K562 (cell line): Measurements from ENCODE around the gene OR51V1. TPM values are rescaled to one million over a fixed set of nuclear protein-coding genes. Genes with fewer than 3 reads are reported as not detected.

Source experiments
- FOXA3 ChIP-seq, 2 experiments: fragments of 450-650 bp in 1 of 2; sonication (generic) in 1 of 2; formaldehyde crosslinking; IDR thresholded peaks in 1 of 2; conservative IDR thresholded peaks in 1 of 2; 2 replicates each; pipeline versions ENCODE4 v1.4.0 to v1.8.0; 2020 to 2022; ENCODE audit warnings: mild to moderate bottlenecking in 2 of 2, missing genetic modification reagents in 1 of 2
- NBN ChIP-seq: fragments of 450-650 bp; IDR thresholded peaks from 2 replicates; pipeline ENCODE4 v1.6.1; 2016; ENCODE audit warnings: low read depth, mild to moderate bottlenecking
- POLR2G ChIP-seq: fragments of 200-400 bp; formaldehyde crosslinking; IDR thresholded peaks from 2 replicates; pipeline ENCODE4 v1.6.1; 2017; ENCODE audit warnings: low read depth, mild to moderate bottlenecking, antibody characterized with exemption, low read length, moderate library complexity
- PRPF4 ChIP-seq: fragments of 200-400 bp; formaldehyde crosslinking; IDR thresholded peaks from one replicate; pipeline ENCODE4 v1.6.1; 2017; ENCODE audit warnings: low read length, low read depth, mild to moderate bottlenecking; ENCODE audit not compliant: insufficient read depth, poor library complexity, severe bottlenecking
- PTRF ChIP-seq: fragments of 450-650 bp; IDR thresholded peaks from 2 replicates; pipeline ENCODE4 v1.6.1; 2016; ENCODE audit warnings: mild to moderate bottlenecking, missing genetic modification characterization, missing compliant biosample characterization
- TFAM ChIP-seq: fragments of 250-450 bp; sonication (Bioruptor Pico); conservative IDR thresholded peaks from 2 replicates; pipeline ENCODE4 v1.5.0; 2021; ENCODE audit warnings: mild to moderate bottlenecking, moderate library complexity
- U2AF1 ChIP-seq: fragments of 200-400 bp; formaldehyde crosslinking; optimal IDR thresholded peaks from 2 replicates; pipeline ENCODE3; 2017; ENCODE audit warnings: mild to moderate bottlenecking, low read depth, low read length, moderate library complexity
- ZBTB26 ChIP-seq: fragments of 450-650 bp; formaldehyde crosslinking; IDR thresholded peaks from 2 replicates; pipeline ENCODE4 v1.4.0; 2022; ENCODE audit warnings: missing genetic modification characterization
- ZBTB33 ChIP-seq: sonication (generic); formaldehyde crosslinking; IDR thresholded peaks from 2 replicates; pipeline ENCODE4 v1.8.1; 2023; ENCODE audit warnings: mild to moderate bottlenecking, missing genetic modification reagents
- ZNF436 ChIP-seq: fragments of 250-450, 450-650 bp; sonication (Bioruptor Pico); formaldehyde crosslinking; IDR thresholded peaks from 2 replicates; pipeline ENCODE4 v1.7.0; 2020; ENCODE audit warnings: mild to moderate bottlenecking
- polyA plus RNA-seq, 8 experiments: library from polyadenylated mRNA; depleted of rRNA in 4 of 8; stranded (reverse) in 5 of 8; unstranded in 3 of 8; fragments of >200 nt; fragmentation: Nextera tagmentation in 2 of 8; fragmentation: Illumina TruSeq in 1 of 8; extraction: Ambion mirVana in 2 of 8; extraction: Trizol in 1 of 8; gene quantifications; 2 replicates each; pipeline versions ENCODE4 v1.2.1 to v1.2.3, GENCODE V29; 2011 to 2014; ENCODE audit warnings: inconsistent platforms in 1 of 8, missing spikeins in 1 of 8
- total RNA-seq, 7 experiments: library from RNA; depleted of rRNA in 6 of 7; stranded (reverse); fragments of >200 nt in 6 of 7; fragmentation: Illumina TruSeq in 2 of 7; extraction: Trizol in 2 of 7; gene quantifications; 2 replicates each; pipeline versions ENCODE4 v1.2.1 to v1.2.3, GENCODE V29; 2011 to 2021; ENCODE audit warnings: low replicate concordance in 1 of 7

The OR51V1 gene
- total and polyA plus RNA-seq, 9 of the 15 experiments (the other 6 are each of a cell fraction or from before 2014, with no cell fraction given): not detected

- TF ChIP-seq ZBTB26 (CRISPR knock-in tag) (no peak), U2AF1 (no peak), POLR2G (no peak), FOXA3 (CRISPR knock-in tag; conservative IDR thresholded peaks at IDR 0.05 in 1 of 2, IDR thresholded peaks at IDR 0.05 in 1 of 2) (peak in 1 of 2 experiments; percentile 50; a peak in 1 of 4 replicates), ZBTB33 (no peak), PRPF4 (no peak), ZNF436 (CRISPR knock-in tag) (no peak), TFAM (no peak), PTRF (tag) (no peak), NBN (peak; percentile 91)
These were observed 48.7 kb downstream of the OR51V1 start (continued) for GRCh38 chr11:5151713-5152153.

Other genes with a start within 250 kb of the OR51V1 start
Only the 7 nearest of the 20 such genes appear.
- gene OR52A5, start 62.3 kb downstream of the OR51V1 start, total RNA-seq (2014; rRNA removed): 0.04 TPM in 1 of 2 replicates, not detected in the other
- 0.04 TPM in 1 of 2 replicates, not detected in the other for gene OR52A5, start 62.3 kb downstream of the OR51V1 start, total RNA-seq (2014; rRNA removed; fragmentation: Illumina TruSeq; extraction: Trizol)
- gene OR52A5, start 62.3 kb downstream of the OR51V1 start, total RNA-seq (2015; rRNA removed; fragmentation: Illumina TruSeq; extraction: Trizol): not detected in 2 replicates
- gene OR52A5, start 62.3 kb downstream of the OR51V1 start, total RNA-seq (2021): not detected in 2 replicates
- gene OR52A5, start 62.3 kb downstream of the OR51V1 start, polyA plus RNA-seq (2011; rRNA removed): not detected in 2 replicates
- gene OR52A5, start 62.3 kb downstream of the OR51V1 start, polyA plus RNA-seq (2014; fragmentation: Illumina TruSeq; extraction: Trizol): not detected in 2 replicates
- gene OR52A5, start 62.3 kb downstream of the OR51V1 start, polyA plus RNA-seq (2014; fragmentation: Nextera tagmentation; extraction: Ambion mirVana): 1 to 10 TPM in 1 of 2 experiments, under 1 TPM in 1; 0.94 to 1.1 TPM
- not detected in 2 replicates for gene OR52A5, start 62.3 kb downstream of the OR51V1 start, polyA plus RNA-seq (2014; rRNA removed)
- gene OR52A1, start 45.9 kb downstream of the OR51V1 start, total RNA-seq (2014; rRNA removed): not detected in 2 replicates
- 0.04 and 0.06 TPM in 2 replicates for gene OR52A1, start 45.9 kb downstream of the OR51V1 start, total RNA-seq (2014; rRNA removed; fragmentation: Illumina TruSeq; extraction: Trizol)
- under 0.01 and 0.04 TPM in 2 replicates for gene OR52A1, start 45.9 kb downstream of the OR51V1 start, total RNA-seq (2015; rRNA removed; fragmentation: Illumina TruSeq; extraction: Trizol)
- 0.11 TPM in 1 of 2 replicates, not detected in the other for gene OR52A1, start 45.9 kb downstream of the OR51V1 start, total RNA-seq (2021)
- gene OR52A1, start 45.9 kb downstream of the OR51V1 start, polyA plus RNA-seq (2011; rRNA removed): not detected in 2 replicates
- 0.33 TPM in 1 of 2 replicates, not detected in the other for gene OR52A1, start 45.9 kb downstream of the OR51V1 start, polyA plus RNA-seq (2014; fragmentation: Illumina TruSeq; extraction: Trizol)
- under 1 TPM; 0.15 to 0.21 TPM for gene OR52A1, start 45.9 kb downstream of the OR51V1 start, polyA plus RNA-seq (2014; fragmentation: Nextera tagmentation; extraction: Ambion mirVana)
- not detected in 2 replicates for gene OR52A1, start 45.9 kb downstream of the OR51V1 start, polyA plus RNA-seq (2014; rRNA removed)
- 0.33 TPM in 1 of 2 replicates, not detected in the other for gene HBB, start 26.4 kb upstream of the OR51V1 start, total RNA-seq (2014; rRNA removed)
- 0.33 and 0.45 TPM in 2 replicates for gene HBB, start 26.4 kb upstream of the OR51V1 start, total RNA-seq (2014; rRNA removed; fragmentation: Illumina TruSeq; extraction: Trizol)
- not detected in 2 replicates for gene HBB, start 26.4 kb upstream of the OR51V1 start, total RNA-seq (2015; rRNA removed; fragmentation: Illumina TruSeq; extraction: Trizol)
- gene HBB, start 26.4 kb upstream of the OR51V1 start, total RNA-seq (2021): 0.72 and 1.5 TPM in 2 replicates
- 0.23 and 0.46 TPM in 2 replicates for gene HBB, start 26.4 kb upstream of the OR51V1 start, polyA plus RNA-seq (2011; rRNA removed)
- gene HBB, start 26.4 kb upstream of the OR51V1 start, polyA plus RNA-seq (2014; fragmentation: Illumina TruSeq; extraction: Trizol): 1.0 and 1.1 TPM in 2 replicates
- 1 to 10 TPM; 1.2 to 3.4 TPM for gene HBB, start 26.4 kb upstream of the OR51V1 start, polyA plus RNA-seq (2014; fragmentation: Nextera tagmentation; extraction: Ambion mirVana)
- 0.18 and 1.2 TPM in 2 replicates for gene HBB, start 26.4 kb upstream of the OR51V1 start, polyA plus RNA-seq (2014; rRNA removed)
- gene HBD, start 33.8 kb upstream of the OR51V1 start, total RNA-seq (2014; rRNA removed): 19.9 and 20.9 TPM in 2 replicates
- 26.9 and 27.6 TPM in 2 replicates for gene HBD, start 33.8 kb upstream of the OR51V1 start, total RNA-seq (2014; rRNA removed; fragmentation: Illumina TruSeq; extraction: Trizol)
- 11.8 and 13.4 TPM in 2 replicates for gene HBD, start 33.8 kb upstream of the OR51V1 start, total RNA-seq (2015; rRNA removed; fragmentation: Illumina TruSeq; extraction: Trizol)
- gene HBD, start 33.8 kb upstream of the OR51V1 start, total RNA-seq (2021): 26.6 and 28.0 TPM in 2 replicates
- 26.0 and 46.3 TPM in 2 replicates for gene HBD, start 33.8 kb upstream of the OR51V1 start, polyA plus RNA-seq (2011; rRNA removed)
- gene HBD, start 33.8 kb upstream of the OR51V1 start, polyA plus RNA-seq (2014; fragmentation: Illumina TruSeq; extraction: Trizol): 36.0 and 44.6 TPM in 2 replicates
- 100 to 1,000 TPM; 137 to 169 TPM for gene HBD, start 33.8 kb upstream of the OR51V1 start, polyA plus RNA-seq (2014; fragmentation: Nextera tagmentation; extraction: Ambion mirVana)
- gene HBD, start 33.8 kb upstream of the OR51V1 start, polyA plus RNA-seq (2014; rRNA removed): 29.5 and 48.5 TPM in 2 replicates
- gene HBG1, start 49.2 kb upstream of the OR51V1 start, total RNA-seq (2014; rRNA removed): 3,349 and 3,828 TPM in 2 replicates
- 3,691 and 4,785 TPM in 2 replicates for gene HBG1, start 49.2 kb upstream of the OR51V1 start, total RNA-seq (2014; rRNA removed; fragmentation: Illumina TruSeq; extraction: Trizol)
- 1,066 and 1,105 TPM in 2 replicates for gene HBG1, start 49.2 kb upstream of the OR51V1 start, total RNA-seq (2015; rRNA removed; fragmentation: Illumina TruSeq; extraction: Trizol)
- 3,171 and 3,343 TPM in 2 replicates for gene HBG1, start 49.2 kb upstream of the OR51V1 start, total RNA-seq (2021)
- 10,167 and 10,862 TPM in 2 replicates for gene HBG1, start 49.2 kb upstream of the OR51V1 start, polyA plus RNA-seq (2011; rRNA removed)
- gene HBG1, start 49.2 kb upstream of the OR51V1 start, polyA plus RNA-seq (2014; fragmentation: Illumina TruSeq; extraction: Trizol): 4,898 and 6,694 TPM in 2 replicates
- gene HBG1, start 49.2 kb upstream of the OR51V1 start, polyA plus RNA-seq (2014; fragmentation: Nextera tagmentation; extraction: Ambion mirVana): over 10,000 TPM; 14,841 to 16,338 TPM
- 5,149 and 5,228 TPM in 2 replicates for gene HBG1, start 49.2 kb upstream of the OR51V1 start, polyA plus RNA-seq (2014; rRNA removed)
- 4,133 and 5,659 TPM in 2 replicates for gene HBG2, start 54.1 kb upstream of the OR51V1 start, total RNA-seq (2014; rRNA removed)
- gene HBG2, start 54.1 kb upstream of the OR51V1 start, total RNA-seq (2014; rRNA removed; fragmentation: Illumina TruSeq; extraction: Trizol): 14,495 and 14,520 TPM in 2 replicates
- 1,503 and 1,626 TPM in 2 replicates for gene HBG2, start 54.1 kb upstream of the OR51V1 start, total RNA-seq (2015; rRNA removed; fragmentation: Illumina TruSeq; extraction: Trizol)
- gene HBG2, start 54.1 kb upstream of the OR51V1 start, total RNA-seq (2021): 9,242 and 9,746 TPM in 2 replicates
- gene HBG2, start 54.1 kb upstream of the OR51V1 start, polyA plus RNA-seq (2011; rRNA removed): 14,543 and 18,939 TPM in 2 replicates
- gene HBG2, start 54.1 kb upstream of the OR51V1 start, polyA plus RNA-seq (2014; fragmentation: Illumina TruSeq; extraction: Trizol): 5,264 and 6,648 TPM in 2 replicates
- gene HBG2, start 54.1 kb upstream of the OR51V1 start, polyA plus RNA-seq (2014; fragmentation: Nextera tagmentation; extraction: Ambion mirVana): over 10,000 TPM; 53,065 to 58,619 TPM
- 10,515 and 11,063 TPM in 2 replicates for gene HBG2, start 54.1 kb upstream of the OR51V1 start, polyA plus RNA-seq (2014; rRNA removed)
- gene HBE1, start 69.3 kb upstream of the OR51V1 start, total RNA-seq (2014; rRNA removed): 1,522 and 1,641 TPM in 2 replicates
- 1,988 and 2,064 TPM in 2 replicates for gene HBE1, start 69.3 kb upstream of the OR51V1 start, total RNA-seq (2014; rRNA removed; fragmentation: Illumina TruSeq; extraction: Trizol)
- gene HBE1, start 69.3 kb upstream of the OR51V1 start, total RNA-seq (2015; rRNA removed; fragmentation: Illumina TruSeq; extraction: Trizol): 594 and 612 TPM in 2 replicates
- 1,978 and 2,119 TPM in 2 replicates for gene HBE1, start 69.3 kb upstream of the OR51V1 start, total RNA-seq (2021)
- gene HBE1, start 69.3 kb upstream of the OR51V1 start, polyA plus RNA-seq (2011; rRNA removed): 1,590 and 10,250 TPM in 2 replicates
- gene HBE1, start 69.3 kb upstream of the OR51V1 start, polyA plus RNA-seq (2014; fragmentation: Illumina TruSeq; extraction: Trizol): 2,663 and 2,874 TPM in 2 replicates
- 1,000 to 10,000 TPM; 2,181 to 2,800 TPM for gene HBE1, start 69.3 kb upstream of the OR51V1 start, polyA plus RNA-seq (2014; fragmentation: Nextera tagmentation; extraction: Ambion mirVana)
- gene HBE1, start 69.3 kb upstream of the OR51V1 start, polyA plus RNA-seq (2014; rRNA removed): 2,730 and 3,408 TPM in 2 replicates